HG02642 (cell line): ENCODE results near the gene DNAJA4.
"Not testable (repeated sequence)": the region's sequence is repeated elsewhere in the genome, so short reads cannot be mapped to it uniquely, and the experiment has no call there.

Source experiments
- ATAC-seq: cut with Tn5 transposase; IDR thresholded peaks from one replicate; pipeline ENCODE4 v1.9.1; 2021; ENCODE audit warnings: mild to moderate bottlenecking; ENCODE audit not compliant: unreplicated experiment, poor library complexity

The DNAJA4 gene

GRCh38 chr15:78243491-78243941 lies 20.8 kb upstream of the DNAJA4 start:
- no peak for ATAC-seq

DNA sequence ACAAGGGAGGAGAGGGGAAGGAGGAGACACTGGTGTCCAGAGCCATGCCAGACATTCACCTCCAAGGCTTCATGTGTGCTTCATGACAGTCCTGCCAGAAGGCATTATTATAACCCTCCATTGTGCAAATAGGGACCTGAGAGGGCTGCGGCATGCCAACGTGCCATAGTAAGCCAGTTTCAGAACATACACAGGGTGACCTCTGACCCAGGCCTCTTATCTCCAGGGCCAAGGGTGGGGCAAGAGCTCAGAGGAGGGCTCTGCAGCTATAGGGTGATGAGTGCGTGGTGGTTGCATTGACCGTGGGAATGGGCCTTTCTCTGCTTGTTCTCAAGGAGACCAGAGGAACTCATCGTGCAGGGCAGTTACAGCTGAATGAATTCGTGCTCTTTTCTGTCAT lies 20.3 kb upstream of the DNAJA4 start:
- ATAC-seq: no peak

- no peak for ATAC-seq
Observed at GRCh38 chr15:78244893-78245292, 19.5 kb upstream of the DNAJA4 start.

GRCh38 chr15:78245392-78245791 lies 19.0 kb upstream of the DNAJA4 start:
- not testable (repeated sequence) for ATAC-seq

- ATAC-seq: not testable (repeated sequence)
Observed at GRCh38 chr15:78245976-78246620, 18.3 kb upstream of the DNAJA4 start.

GRCh38 chr15:78247911-78248310 lies 16.5 kb upstream of the DNAJA4 start:
- ATAC-seq: no peak

DNA sequence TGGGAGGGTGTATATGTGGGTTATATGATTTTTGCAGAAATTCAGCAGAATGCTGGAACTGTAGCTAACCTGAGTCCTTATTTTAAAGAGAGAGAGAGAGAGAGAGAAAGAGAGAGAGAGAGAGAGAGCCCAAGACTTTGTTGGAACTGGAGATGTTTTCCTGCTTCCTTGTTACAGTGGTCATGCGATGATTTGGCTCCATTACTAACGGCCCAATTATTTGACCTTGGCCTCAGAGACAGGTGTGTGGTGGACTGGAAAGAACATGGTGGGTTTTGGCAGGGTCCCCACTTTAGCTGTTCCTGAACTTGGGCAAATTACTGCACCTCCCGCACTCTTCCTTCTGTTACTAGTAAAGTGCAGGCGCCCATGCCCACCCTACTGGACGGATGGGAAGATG lies 15.2 kb upstream of the DNAJA4 start:
- ATAC-seq: no peak

DNA sequence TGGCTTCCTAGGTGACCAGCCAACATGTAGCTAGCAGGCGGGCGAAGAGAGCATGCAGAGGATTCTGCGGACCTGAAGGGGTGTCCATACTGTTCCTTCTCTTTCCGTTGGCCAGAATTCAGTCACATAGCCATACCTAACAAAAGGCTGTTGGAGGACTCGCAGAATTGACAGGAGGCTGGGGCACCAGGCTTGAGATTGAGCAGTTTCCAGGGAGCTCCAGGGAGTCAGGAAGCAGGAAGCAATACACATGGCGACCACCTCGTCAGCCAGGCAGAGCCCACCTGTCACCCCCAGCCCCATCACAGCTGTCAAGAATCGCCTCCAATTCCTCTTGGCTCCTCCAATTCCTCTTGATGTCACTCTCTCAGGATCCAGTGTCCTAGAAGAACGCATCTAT lies 13.2 kb upstream of the DNAJA4 start:
- ATAC-seq: no peak

- ATAC-seq: no peak
Observed at GRCh38 chr15:78255421-78256043, 8.8 kb upstream of the DNAJA4 start.

GRCh38 chr15:78256044-78256437 lies 8.3 kb upstream of the DNAJA4 start:
- ATAC-seq: no peak

DNA sequence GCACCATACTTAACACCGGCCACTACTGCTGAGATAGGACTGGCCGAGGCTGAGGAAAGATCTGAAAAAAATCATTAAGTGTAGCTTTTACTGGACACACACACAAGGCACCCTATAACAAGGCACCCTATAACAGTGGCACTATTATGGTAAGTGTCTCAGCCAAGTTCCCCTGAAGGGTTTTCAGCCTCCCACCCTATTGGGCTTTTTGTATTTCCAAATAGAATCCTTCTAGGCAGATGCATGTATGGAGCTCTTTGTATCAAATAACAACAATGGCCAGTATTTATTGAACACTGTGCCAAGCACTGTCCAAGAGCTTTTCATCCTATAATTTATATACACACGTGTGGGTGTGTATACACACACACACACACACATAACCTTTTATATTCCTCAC lies 6.7 kb upstream of the DNAJA4 start:
- no peak for ATAC-seq

DNA sequence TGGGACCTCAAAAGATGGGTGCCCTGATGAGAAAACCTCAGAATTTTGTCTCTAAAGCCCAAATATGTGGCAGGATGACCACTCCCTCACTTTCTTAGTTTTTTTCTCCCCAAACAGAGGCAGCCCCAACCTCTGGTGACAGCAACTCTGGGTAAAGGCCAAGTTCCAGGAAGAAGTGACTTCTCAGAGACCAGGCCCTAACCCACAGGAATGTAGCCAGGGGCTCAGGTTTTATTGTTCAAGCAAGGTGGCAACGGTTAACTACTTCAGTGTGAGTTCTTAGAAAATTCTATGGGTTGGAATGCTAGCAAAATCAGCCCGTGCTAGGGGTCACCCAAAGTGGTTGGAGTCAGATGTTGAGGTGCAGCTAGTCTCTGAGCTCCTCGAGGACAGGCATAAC lies 5.1 kb upstream of the DNAJA4 start:
- ATAC-seq: no peak

DNA sequence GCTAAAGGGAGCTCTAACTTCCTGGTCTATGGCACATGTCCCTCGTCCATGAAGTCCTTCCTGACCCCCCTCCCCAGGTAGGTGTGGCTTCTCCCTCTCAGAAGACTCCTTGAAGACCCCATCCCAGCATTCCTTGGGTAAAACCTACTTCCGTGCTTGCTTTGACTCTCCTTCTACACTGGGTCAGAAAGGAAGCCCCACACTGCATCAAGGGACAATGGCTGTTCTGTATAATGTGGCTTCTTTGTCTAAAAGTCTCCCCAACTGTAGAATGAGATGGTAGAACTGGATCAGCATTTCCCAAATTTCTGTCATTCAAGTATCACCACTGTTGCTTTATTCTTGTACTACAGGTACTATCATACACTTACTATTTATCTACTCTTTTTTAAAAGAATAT lies 3.9 kb upstream of the DNAJA4 start:
- ATAC-seq: no peak

GRCh38 chr15:78261062-78261461 lies 3.3 kb upstream of the DNAJA4 start:
- no peak for ATAC-seq

GRCh38 chr15:78263351-78263781 lies 996 bp upstream of the DNAJA4 start:
- no peak for ATAC-seq

GRCh38 chr15:78263907-78264303 lies 457 bp upstream of the DNAJA4 start:
- no peak for ATAC-seq

DNA sequence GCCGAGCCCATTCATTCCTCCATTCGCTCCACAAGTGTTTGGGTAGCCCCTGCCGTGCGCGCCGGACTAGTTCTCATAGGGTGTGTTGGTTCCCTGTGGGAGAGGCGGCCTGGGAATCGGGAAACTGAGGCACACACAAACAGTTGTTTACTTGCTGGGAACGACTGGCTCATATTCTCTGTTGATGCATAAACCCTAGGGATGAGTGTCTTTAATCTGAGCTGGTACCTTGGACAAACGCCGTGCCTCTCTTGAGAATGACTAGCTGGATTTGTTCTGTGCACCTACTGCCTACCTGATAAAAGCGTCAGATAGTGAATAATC lies 737 bp downstream of the DNAJA4 start:
- ATAC-seq: no peak

- no peak for ATAC-seq
Observed at GRCh38 chr15:78265752-78266224, 1.4 kb downstream of the DNAJA4 start.

DNA sequence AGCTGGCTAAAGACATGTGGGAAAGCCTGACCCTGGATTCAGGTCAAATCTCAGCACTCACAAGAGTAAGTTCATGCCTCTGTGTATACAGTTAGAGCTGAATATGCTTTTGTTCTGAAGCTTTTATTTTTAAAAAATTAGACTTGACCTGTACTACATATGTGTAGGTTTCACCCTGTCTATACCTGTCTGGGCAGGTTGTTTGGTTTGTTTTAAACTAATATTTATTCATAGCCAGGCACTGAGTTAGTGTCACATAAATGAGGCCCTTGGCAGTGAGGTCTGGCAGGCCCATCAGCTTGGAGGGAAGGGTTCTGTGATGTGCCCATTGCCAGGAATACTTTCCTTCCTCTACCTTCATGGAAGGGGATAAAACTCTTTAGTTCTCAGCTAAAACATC lies 1.9 kb downstream of the DNAJA4 start:
- ATAC-seq: no peak

- no peak for ATAC-seq
Observed at GRCh38 chr15:78266806-78267205, 2.4 kb downstream of the DNAJA4 start.

DNA sequence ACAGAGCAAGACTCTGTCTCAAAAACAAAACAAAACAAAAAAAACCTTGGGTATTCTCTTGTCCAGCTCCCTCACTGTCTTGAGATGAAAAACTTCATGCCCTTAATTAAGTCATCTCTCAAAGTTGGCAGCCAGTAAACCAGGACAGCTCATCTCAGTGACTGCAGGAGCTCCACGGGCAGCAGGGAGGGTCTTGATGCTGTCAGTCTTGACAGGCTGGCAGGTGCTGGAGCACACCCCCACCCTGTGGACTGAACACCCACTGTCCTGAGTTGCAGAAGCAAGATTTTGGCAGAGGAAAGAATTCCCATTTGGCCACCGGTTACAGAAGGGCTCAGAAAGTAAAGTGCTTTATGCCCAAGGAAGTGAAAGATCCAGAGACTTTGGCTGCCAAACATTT lies 8.0 kb downstream of the DNAJA4 start:
- ATAC-seq: no peak

DNA sequence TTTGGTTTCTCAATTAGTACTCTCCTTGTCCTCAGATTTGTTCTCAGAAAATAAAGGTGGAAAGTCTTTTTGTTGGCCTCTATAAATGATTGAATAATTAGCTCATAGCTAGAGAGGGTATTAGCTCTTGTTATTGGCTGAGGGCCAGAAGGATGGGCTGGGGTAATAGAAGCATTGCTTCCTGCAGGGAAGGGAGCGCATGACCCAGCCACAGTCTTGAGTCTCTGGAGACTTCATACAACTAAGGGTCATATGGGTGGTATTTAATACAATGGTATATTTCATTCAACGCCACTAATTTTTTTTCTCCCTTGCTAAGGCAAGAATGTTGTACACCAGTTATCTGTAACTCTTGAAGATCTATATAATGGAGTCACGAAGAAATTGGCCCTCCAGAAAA lies 8.4 kb downstream of the DNAJA4 start:
- ATAC-seq: no peak
